IPS-20b (cell line): ENCODE data around the gene SCN5A.

ENCODE experiments used
- H3K27ac ChIP-seq: one replicate; pipeline ENCODE4 v1.5.1; 2013; ENCODE audit warnings: low read length
- H3K27me3 ChIP-seq: 2 replicates; pipeline ENCODE4 v1.6.1; 2013; ENCODE audit warnings: mild to moderate bottlenecking, low read length, inconsistent platforms; ENCODE audit not compliant: insufficient read depth
- H3K36me3 ChIP-seq: 2 replicates; pipeline ENCODE4 v1.6.1; 2013; ENCODE audit warnings: low read depth, mild to moderate bottlenecking, inconsistent platforms, low read length, moderate library complexity; ENCODE audit not compliant: insufficient read depth
- H3K4me1 ChIP-seq: 2 replicates; pipeline ENCODE4 v1.6.1; 2013; ENCODE audit warnings: mild to moderate bottlenecking, control low read depth, inconsistent platforms, low read length, moderate library complexity; ENCODE audit not compliant: insufficient read depth
- H3K4me3 ChIP-seq: 2 replicates; pipeline ENCODE4 v1.5.1; 2013; ENCODE audit warnings: mild to moderate bottlenecking, low read length, inconsistent platforms
- H3K9ac ChIP-seq: 2 replicates; pipeline ENCODE4 v1.6.1; 2013; ENCODE audit warnings: low read depth, mild to moderate bottlenecking, inconsistent platforms, low read length, moderate library complexity
- H3K9me3 ChIP-seq: 2 replicates; pipeline ENCODE4 v1.6.1; 2013; ENCODE audit warnings: mild to moderate bottlenecking, low read depth, low read length, inconsistent platforms; ENCODE audit not compliant: insufficient read depth

Gene SCN5A

GRCh38 chr3:38649500-38650247, at the start of gene SCN5A:
TSS of gene SCN5A (minus strand) at chr3:38649687. CDS start at chr3:38633307, 16,380 bp downstream.
- H3K27ac ChIP-seq, result no peak within 1 kb of the TSS
- H3K4me3 ChIP-seq, result peak within 1 kb of the TSS; percentile 76

GRCh38 chr3:38698760-38699159, 49.3 kb upstream of the SCN5A start:
- Histone ChIP-seq H3K9ac (no peak overlapping the region), H3K9me3 (no peaks in the 10 kb centered on the region), H3K4me3 (no peak overlapping the region), H3K36me3 (no peaks in the 10 kb centered on the region), H3K27ac (no peak overlapping the region), H3K27me3 (no peaks in the 10 kb centered on the region), H3K4me1 (no peaks in the 10 kb centered on the region)

More at GRCh38 chr3:38649500-38650247, at the start of gene SCN5A:
- Histone ChIP-seq H3K9me3 (no peaks in the 10 kb centered on the region), H3K4me1 (no peaks in the 10 kb centered on the region), H3K9ac (peak within 1 kb of the TSS; percentile 56; the same call in 1 of the 2 replicates), H3K27me3 (peaks cover 87% of the 10 kb centered on the region), H3K36me3 (no peaks in the 10 kb centered on the region)

GRCh38 chr3:38698061-38698460, 48.6 kb upstream of the SCN5A start:
- Histone ChIP-seq H3K27me3 (no peaks in the 10 kb centered on the region), H3K9ac (no peak overlapping the region), H3K36me3 (no peaks in the 10 kb centered on the region), H3K4me1 (no peaks in the 10 kb centered on the region), H3K27ac (no peak overlapping the region), H3K4me3 (no peak overlapping the region), H3K9me3 (no peaks in the 10 kb centered on the region)

GRCh38 chr3:38696034-38696433, 46.5 kb upstream of the SCN5A start:
- no peak overlapping the region for H3K4me3 ChIP-seq

DNA sequence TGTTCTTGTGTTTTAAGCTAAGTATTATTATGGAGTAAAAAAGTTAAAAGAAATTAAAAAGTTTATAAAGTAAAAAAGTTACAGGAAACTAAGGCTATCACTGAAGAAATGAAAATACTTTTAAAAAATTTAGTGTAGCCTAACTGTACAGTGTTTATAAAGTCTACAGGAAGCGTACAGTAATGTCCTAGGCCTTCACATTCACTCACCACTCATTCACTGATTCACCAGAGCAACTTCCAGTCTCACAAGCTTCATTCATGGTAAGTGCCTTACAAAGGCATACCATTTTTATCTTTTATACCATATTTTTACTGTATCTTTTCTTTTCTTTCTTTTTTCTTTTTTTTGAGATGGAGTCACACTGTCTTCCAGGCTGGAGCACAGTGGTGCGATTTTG, 40.7 kb upstream of the SCN5A start:
- Histone ChIP-seq H3K27me3 (no peaks in the 10 kb centered on the region), H3K9me3 (no peaks in the 10 kb centered on the region), H3K4me3 (no peak overlapping the region), H3K9ac (no peak overlapping the region), H3K27ac (no peak overlapping the region), H3K4me1 (no peaks in the 10 kb centered on the region), H3K36me3 (no peaks in the 10 kb centered on the region)

More at GRCh38 chr3:38696034-38696433, 46.5 kb upstream of the SCN5A start:
- Histone ChIP-seq H3K9ac (no peak overlapping the region), H3K36me3 (no peaks in the 10 kb centered on the region), H3K9me3 (no peaks in the 10 kb centered on the region), H3K27me3 (no peaks in the 10 kb centered on the region), H3K27ac (no peak overlapping the region), H3K4me1 (no peaks in the 10 kb centered on the region)

DNA sequence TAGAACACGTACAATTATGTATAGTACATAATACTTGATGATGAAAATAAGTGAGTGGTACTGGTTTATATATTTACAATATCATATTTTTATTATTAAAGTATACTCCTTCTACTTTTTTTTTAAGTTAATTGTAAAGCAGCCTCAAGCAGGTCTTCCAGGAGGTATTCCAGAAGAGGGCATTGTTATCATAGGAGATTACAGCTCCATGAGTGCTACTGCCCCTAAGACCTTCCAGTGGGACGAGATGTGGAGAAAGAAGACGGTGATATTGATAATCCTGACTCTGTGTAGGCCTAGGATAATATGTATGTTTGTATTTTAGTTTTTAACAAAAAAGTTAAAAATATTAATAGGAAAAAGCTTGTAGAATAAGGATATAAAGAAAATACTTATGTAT, 40.3 kb upstream of the SCN5A start:
- Histone ChIP-seq H3K4me3 (no peak overlapping the region), H3K4me1 (no peaks in the 10 kb centered on the region), H3K27me3 (no peaks in the 10 kb centered on the region), H3K9me3 (no peaks in the 10 kb centered on the region), H3K36me3 (no peaks in the 10 kb centered on the region), H3K27ac (no peak overlapping the region), H3K9ac (no peak overlapping the region)

DNA sequence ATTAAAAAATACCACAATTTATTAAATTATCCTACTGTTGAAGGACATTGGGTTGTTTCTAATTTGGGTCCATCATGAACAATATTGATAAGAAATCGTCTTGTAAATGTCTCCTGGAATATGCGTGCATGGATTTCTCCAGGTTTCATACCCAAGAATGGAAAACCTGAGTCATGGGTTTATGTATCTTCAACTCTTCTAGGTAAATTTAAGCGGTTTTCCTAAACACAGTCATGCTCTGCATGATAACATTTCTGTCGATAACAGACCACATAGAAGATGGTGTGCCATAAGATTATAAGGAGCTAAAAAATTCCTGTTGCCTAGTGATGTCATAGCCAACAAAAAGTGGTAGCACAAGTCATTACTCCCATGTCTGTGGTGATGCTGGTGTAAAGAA, 39.9 kb upstream of the SCN5A start:
- Histone ChIP-seq H3K27ac (no peak overlapping the region), H3K9ac (no peak overlapping the region), H3K4me1 (no peaks in the 10 kb centered on the region), H3K36me3 (no peaks in the 10 kb centered on the region), H3K27me3 (no peaks in the 10 kb centered on the region), H3K4me3 (no peak overlapping the region), H3K9me3 (no peaks in the 10 kb centered on the region)

GRCh38 chr3:38687321-38687720, 37.8 kb upstream of the SCN5A start:
- Histone ChIP-seq H3K9me3 (no peaks in the 10 kb centered on the region), H3K27me3 (no peaks in the 10 kb centered on the region), H3K27ac (no peak overlapping the region), H3K36me3 (no peaks in the 10 kb centered on the region), H3K9ac (no peak overlapping the region), H3K4me1 (no peaks in the 10 kb centered on the region), H3K4me3 (no peak overlapping the region)

DNA sequence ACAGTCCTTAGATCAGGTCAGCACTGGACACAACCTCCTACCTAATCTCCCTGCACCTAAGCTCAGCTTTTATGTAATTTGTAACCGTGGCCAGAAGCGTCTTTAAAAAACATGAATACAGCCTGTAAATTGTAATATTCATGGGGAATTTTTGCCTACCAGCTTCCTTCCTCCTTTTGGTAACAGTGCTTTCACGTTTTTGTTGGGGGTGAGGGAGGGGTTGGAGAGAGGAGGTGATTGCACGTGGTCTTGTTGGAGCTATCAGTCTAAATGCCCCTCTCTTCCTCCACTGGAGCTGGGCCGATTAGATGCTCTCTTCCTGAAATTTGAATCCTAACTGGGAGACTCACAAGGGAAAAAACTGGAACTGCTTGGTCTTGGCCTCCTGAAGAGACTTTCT, 35.1 kb upstream of the SCN5A start:
- Histone ChIP-seq H3K27ac (no peak overlapping the region), H3K27me3 (no peaks in the 10 kb centered on the region), H3K4me3 (no peak overlapping the region), H3K9me3 (no peaks in the 10 kb centered on the region), H3K9ac (no peak overlapping the region), H3K4me1 (no peaks in the 10 kb centered on the region), H3K36me3 (no peaks in the 10 kb centered on the region)

DNA sequence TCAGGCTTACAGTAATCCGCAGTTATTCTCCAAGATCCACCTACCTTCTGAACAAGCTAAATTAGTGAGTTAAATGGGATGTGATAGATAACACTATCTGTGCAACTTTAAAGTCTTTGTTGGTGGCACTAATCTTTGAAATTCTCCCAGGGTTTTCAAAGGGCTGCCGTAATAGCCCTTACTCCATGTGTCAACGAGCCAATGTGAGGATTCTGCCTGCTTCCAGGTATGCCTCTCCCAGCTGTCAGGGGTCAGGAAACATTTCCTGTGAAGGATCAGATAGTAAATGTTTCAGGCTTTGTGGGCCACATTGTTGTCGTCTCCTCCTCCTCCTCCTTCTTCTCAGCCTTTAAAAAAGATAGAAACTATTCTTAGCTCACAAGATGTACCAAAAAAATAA, 20.2 kb upstream of the SCN5A start:
- Histone ChIP-seq H3K4me1 (no peaks in the 10 kb centered on the region), H3K27ac (no peak overlapping the region), H3K36me3 (no peaks in the 10 kb centered on the region), H3K9ac (no peak overlapping the region), H3K9me3 (no peaks in the 10 kb centered on the region), H3K4me3 (no peak overlapping the region), H3K27me3 (no peaks in the 10 kb centered on the region)

GRCh38 chr3:38662544-38662943, 13.1 kb upstream of the SCN5A start:
- Histone ChIP-seq H3K9ac (no peak overlapping the region), H3K27ac (no peak overlapping the region), H3K4me1 (peaks cover 9% of the 10 kb centered on the region; the same call in 1 of the 2 replicates), H3K9me3 (peaks cover 4% of the 10 kb centered on the region; the same call in 1 of the 2 replicates), H3K27me3 (peaks cover 8% of the 10 kb centered on the region; the same call in 1 of the 2 replicates), H3K36me3 (no peaks in the 10 kb centered on the region), H3K4me3 (no peak overlapping the region)

DNA sequence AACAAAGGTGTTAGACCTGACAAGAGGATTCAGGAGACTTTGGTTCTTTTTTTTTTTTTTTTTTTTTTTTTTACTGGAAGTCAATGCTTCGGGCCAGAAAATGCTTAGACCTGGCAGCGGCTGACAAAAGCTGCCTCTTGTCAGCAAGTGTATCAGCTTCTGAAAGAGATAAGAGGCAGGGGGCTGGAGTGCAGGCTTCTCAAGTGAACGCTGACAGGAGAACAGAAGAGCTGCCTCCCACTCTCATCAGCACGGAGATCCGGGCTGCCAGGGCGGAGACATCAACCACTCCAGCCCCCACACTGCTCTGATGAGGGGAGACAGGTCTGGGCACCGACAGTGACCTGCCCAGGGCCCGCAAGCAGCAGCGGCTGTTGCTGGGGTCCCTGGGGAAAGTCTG, 9.4 kb upstream of the SCN5A start:
- H3K27ac ChIP-seq, result no peak overlapping the region
- peaks cover 27% of the 10 kb centered on the region for H3K27me3 ChIP-seq
- H3K9ac ChIP-seq, result no peak overlapping the region
- H3K4me3 ChIP-seq, result no peak overlapping the region
- peaks cover 4% of the 10 kb centered on the region; the same call in 1 of the 2 replicates for H3K9me3 ChIP-seq
- peaks cover 11% of the 10 kb centered on the region; the same call in 1 of the 2 replicates for H3K4me1 ChIP-seq
- no peaks in the 10 kb centered on the region for H3K36me3 ChIP-seq
